ENCODE results near the gene NRDE2.
A peak's percentile ranks its signal among the peaks of the same experiment; 100 is the strongest.
"Not testable (repeated sequence)": the region's sequence is repeated elsewhere in the genome, so short reads cannot be mapped to it uniquely, and the experiment has no call there.

NRDE2 gene

DNA sequence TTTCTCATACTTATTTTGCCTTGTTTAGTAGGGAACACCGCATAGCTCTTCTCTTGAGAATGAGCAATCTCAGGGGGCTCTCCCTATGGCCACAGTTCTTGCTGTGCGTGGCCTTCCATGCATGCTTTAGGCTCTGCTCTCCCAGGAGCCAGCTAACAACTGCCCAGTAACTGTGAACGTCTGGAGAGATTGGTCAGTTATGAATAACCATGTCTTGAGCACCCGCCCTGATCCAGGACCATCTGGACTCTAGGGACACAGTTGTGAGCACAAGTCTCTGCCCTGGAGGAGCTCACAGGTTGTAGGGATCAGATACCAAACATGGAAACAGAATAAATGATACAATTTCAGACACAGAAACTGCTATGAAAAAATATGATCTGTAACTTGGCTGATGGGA is 63.3 kb downstream of the NRDE2 start:
- DNase-seq, result no peak

GRCh38 chr14:90266441-90267154 is 65.1 kb downstream of the NRDE2 start:
- DNase-seq, result no peak

DNA sequence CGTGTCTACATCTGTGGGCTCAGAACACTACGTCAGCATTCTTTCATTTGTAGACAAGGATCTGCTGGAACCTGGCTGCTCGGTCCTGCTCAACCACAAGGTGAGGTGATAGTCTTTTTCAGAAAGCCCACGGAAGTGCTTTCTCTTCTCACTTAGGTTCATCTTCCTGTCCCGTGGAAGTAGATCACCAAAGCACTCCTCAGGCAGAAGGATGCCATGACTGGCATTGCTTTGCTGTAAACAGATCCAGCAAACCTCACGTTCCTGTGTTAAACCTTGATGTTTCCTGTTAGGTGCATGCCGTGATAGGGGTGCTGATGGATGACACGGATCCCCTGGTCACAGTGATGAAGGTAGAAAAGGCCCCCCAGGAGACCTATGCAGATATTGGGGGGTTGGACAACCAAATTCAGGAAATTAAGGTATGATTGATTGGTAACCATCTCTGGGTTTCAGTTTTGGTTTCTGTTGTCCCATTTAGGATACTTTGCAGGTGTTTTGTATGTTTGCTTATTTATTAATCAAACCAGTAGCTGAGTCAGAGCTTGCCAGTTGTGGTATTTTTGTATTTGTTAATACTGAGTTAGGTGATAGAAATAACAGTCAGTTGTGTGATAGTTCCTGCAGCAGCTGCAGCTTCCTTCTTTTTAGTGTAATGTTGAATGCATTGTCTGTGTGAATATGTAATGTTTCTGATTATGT is 67.8 kb downstream of the NRDE2 start:
- no peak for DNase-seq

GRCh38 chr14:90256354-90257131 is 75.2 kb downstream of the NRDE2 start, which contains the start of gene PSMC1:
PSMC1 (plus strand) TSS chr14:90256553; CDS start chr14:90256598, 45 bp downstream.
- peak; percentile 98 for DNase-seq

DNA sequence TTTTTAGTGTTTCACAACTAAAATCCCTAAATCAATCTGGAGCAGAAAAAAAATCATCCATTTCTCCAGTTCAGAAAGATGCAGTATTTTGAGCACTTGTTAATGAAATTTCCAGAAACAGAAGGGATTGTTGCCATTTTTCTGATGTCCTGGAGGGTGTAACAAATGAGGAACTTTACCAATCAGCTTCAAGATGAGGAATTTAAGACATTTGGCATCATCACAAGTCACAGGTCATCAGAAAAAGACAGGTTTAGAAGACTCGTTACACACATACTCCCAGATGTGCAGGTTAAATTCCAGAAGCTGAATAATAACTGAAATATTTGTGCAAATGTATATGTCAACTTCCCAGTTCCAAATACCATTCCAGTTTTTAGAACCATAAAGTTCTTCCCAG is 75.9 kb downstream of the NRDE2 start:
- no peak for DNase-seq

GRCh38 chr14:90253826-90254225 is 77.9 kb downstream of the NRDE2 start:
- DNase-seq, result no peak

- no peak for DNase-seq
Observed at GRCh38 chr14:90248594-90248993, 83.1 kb downstream of the NRDE2 start.

DNA sequence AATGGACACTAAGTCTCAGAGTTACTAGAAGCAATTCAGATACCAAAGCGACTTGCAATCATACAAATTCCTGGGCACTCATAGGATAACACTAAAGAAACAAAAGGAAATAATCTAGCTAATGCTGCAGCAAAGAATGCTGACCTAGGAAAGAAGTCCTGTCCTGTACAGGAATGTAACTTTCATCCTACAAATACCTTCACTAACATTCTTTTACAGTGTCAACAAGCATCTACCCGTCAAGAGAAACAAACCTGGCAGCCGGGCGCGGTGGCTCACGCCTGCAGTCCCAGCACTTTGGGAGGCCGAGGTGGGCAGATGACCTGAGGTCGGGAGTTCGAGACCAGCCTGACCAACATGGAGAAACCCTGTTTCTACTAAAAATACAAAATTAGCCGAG is 84.3 kb downstream of the NRDE2 start:
- DNase-seq, result not testable (repeated sequence)

GRCh38 chr14:90246936-90247335 is 84.8 kb downstream of the NRDE2 start:
- no peak for DNase-seq

DNA sequence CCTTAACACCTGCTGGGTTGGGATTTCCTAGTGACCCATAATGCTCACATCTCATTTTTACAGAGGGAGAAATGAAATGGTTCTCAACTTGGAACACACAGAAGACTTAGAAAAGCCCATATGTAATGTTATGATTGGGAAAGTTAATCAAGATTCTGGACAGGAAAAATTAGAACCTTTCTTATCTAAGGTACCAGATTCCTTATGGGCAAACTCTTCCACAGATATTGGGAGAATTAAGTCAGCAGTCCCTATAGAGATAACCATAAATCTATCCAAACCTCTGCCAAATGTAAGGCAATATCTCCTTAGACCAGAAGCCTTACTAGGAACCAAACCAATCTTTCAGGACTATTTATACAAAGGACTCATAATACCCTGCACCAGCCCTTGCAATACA is 89.3 kb downstream of the NRDE2 start:
- no peak for DNase-seq

- DNase-seq, result no peak
Observed at GRCh38 chr14:90239139-90239538, 92.6 kb downstream of the NRDE2 start.

DNA sequence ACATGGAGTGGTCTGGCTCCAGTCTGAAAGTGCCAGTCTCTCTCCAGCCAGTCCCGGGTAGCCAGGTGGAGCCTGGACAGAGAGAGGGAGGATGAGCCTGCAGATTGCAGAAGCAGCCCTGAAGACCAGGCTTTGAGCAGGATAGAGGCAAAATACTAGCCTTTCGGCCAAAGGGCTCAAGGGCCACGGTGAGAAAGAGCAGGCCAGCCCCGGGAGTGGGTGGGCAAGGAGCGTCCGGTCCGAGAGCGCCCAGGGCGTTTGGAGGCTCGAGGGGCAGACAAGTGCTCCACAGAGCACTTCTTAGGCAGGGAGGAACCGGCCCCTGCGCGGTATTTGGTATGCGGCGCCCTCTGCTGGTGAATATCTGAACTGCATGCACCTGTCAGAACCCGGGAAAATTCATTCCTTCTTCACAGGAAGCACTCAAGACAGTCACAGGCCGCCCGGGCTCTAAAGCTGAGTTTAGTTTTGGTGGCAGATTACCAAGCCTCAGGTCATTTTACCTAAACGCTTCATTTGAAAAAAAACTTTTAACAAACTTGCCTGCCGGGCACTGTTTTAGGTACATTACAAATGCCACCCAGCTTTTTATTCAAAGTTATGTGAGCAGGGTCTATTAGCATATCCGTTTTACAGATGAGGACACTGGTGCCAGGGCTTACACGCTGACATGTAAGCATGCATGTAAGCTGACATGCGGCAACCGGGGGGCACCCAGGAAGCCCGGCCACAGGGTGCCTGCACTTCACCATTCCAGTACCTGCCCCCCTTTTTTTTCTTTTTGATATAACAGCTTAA is 96.4 kb downstream of the NRDE2 start:
- peak; percentile 82 for DNase-seq

- DNase-seq, result not testable (repeated sequence)
Observed at GRCh38 chr14:90229942-90230341, 101.8 kb downstream of the NRDE2 start.

- DNase-seq, result no peak
Observed at GRCh38 chr14:90228478-90228877, 103.3 kb downstream of the NRDE2 start.

Data from eye (tissue), 1 donor.